Measurements from ENCODE around the gene SIX3.

SIX3 gene

GRCh38 chr2:44941551-44942234 is at the start of gene SIX3:
TSS of gene SIX3 (plus strand) at chr2:44941702. CDS start at chr2:44942105, 403 bp downstream.
- peak in 34 of 51 donors; percentile 10 to 93 (median 63) for DNase-seq

DNA sequence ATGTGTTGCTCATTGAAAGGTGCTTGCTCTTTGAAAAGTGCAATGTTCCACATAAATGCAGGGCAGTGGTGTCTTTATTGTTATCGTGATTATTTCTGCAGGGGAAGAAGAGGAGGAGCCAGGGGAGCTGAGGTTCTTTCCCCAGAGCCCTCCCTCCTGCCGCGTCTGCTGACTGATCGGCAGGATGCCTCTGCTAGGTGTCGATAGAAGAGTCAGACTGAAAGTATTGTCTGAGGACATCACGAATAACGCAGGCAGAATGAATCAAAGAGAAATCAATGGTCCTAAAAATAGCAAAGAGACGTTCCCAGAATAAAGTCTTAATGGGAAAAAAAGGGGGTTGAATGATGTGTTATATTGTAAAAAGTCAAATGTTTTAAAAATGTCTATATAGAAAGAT is 47.4 kb upstream of the SIX3 start:
- no peak for DNase-seq

DNA sequence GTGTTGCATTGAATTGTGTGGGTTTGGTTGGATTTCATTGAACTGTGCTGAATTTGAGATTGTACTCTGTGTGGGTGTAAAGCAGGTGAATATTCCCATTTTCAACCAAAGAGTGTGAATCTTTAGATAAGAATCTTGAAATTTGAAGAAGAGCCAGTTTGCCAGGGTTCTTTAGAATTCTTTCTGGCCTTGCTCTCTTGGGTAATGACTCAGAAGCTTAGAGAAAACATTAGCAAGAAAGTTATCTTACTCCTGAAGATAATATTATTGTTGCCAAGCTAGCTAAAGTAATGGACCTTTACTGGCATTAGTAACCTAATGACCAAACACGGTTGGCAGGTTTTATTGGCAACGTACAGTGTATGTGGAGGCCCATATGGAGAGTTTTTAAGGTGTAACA is 46.4 kb upstream of the SIX3 start:
- no peak for DNase-seq

DNA sequence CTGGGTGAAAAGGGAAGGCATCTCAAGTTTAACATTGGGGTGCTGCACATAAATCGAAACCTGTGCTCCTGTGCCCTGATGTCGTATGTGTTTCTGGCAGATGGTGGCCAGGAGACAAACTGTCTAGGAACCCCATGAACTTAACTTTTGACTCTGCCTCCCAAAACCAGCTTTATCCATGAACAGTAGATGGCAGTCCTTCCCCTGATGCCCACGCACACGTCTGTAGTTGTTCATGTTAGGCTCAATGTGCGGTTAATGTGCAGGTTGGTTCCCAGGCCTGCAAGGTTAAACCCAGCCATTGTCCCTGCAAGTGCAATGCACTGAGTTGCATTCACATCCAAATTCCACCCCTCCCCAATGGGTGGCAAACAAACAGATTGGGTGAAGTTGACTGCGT is 44.1 kb upstream of the SIX3 start:
- DNase-seq = no peak

- no peak for DNase-seq
Measured at GRCh38 chr2:44902217-44903137, 39.0 kb upstream of the SIX3 start.

DNA sequence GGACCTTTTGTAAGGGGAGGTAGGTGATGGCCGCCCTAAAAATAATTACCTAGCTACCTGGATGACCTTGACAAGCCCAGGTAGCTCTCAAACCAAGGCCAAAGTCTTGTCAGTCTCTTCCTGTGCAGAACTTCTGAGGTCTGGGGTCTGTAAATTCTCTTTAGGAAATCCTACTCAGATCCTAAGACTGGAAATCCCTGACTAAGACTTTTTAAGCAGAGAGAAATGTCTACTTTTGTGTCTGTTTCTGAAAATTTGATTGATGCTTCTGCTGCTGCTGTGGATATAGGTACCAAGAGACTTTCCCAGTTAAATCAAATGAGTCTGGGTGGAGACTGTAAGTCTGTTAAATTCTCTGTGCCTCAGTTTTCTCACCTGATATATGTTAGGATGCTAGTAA is 36.9 kb upstream of the SIX3 start:
- no peak for DNase-seq

DNA sequence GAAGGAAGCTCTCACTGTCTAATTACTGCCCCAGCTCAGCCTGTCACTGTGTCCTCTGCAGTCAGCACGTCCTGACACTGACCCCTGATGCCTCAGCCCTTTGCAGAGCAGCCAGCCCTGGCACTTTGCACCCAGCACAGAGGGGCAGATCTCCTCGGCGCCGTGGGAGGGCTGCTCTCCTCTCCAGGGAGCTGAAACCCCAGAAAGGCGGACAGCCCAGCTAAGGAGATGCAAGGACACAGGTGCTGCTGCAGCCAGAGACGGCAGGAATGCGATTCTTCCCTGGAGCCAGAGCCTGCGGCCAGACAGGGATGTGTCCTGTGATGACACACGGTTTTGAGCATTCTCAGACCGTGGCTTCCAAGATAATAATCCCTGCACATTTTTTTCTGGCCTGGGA is 34.5 kb upstream of the SIX3 start:
- no peak for DNase-seq

DNA sequence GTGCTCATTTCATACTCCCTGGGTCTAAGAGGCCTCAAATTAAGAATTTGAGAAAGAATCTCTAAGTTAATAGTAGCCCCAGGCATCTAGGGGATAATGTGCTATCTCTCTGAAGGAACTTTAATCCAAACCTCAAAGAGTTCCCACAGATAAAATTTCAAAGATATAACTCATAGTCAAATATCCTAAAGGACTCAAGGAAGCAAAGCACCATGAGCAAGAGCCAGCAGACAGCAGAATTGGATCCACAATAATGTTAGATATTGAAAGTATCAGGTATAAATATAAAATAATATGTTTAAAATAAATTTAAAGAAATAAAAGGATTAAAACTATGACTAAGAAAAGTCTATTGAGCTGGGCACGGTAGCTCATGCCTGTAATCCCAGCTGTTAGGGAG is 31.7 kb upstream of the SIX3 start:
- no peak for DNase-seq

- no peak for DNase-seq
Measured at GRCh38 chr2:44912660-44913059, 28.8 kb upstream of the SIX3 start.

- DNase-seq = no peak
Measured at GRCh38 chr2:44916291-44916690, 25.2 kb upstream of the SIX3 start.

DNA sequence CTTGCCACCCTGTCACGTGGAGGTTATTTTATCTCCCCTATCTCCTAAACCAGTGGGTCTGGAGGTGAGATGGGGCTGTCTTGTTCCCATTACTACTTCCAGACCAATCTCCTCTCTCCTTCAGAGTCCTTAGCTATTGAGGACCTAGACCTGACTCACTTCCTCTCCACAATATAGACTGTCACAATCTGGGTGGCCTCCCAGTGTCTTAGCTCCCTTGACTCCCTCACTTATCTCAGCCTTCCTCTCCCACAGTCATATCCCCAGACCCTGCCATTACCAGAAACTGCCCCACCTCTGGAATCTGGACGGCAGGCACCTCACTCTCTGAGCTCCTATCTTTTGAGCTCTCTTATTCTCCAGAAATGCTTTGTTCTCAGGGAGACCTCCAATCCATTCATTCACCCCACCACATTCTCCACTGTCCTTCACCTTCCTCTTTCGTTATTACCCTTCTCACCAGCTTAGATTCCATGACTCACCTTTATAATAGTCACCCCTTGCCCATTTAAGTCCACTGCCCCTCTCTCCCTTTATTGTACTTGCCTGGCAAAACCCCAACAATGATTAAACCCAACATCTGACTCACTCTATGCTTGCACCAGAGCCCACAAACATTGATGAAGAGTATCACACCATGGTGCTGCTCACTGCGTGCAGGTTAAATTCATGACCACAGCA is 23.3 kb upstream of the SIX3 start:
- DNase-seq = no peak

DNA sequence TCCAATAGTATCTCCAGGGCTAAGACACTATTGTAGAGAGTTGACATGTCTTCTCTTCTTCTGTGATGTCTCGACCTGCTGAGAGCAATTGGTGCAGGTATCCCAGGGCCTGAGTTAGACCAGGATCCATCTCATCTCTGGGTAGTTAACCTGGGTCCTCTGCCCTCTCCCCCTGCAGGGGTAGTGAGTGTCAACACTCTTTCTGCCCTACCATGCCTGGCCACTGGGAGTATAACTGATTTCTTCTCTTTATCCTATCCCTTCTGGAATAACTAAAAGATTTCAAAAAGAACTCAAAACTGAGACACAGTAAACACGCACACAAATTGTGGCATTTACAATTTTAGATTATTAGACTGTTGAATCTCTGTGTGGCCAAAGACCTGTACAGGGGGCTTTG is 20.8 kb upstream of the SIX3 start:
- DNase-seq = no peak

DNA sequence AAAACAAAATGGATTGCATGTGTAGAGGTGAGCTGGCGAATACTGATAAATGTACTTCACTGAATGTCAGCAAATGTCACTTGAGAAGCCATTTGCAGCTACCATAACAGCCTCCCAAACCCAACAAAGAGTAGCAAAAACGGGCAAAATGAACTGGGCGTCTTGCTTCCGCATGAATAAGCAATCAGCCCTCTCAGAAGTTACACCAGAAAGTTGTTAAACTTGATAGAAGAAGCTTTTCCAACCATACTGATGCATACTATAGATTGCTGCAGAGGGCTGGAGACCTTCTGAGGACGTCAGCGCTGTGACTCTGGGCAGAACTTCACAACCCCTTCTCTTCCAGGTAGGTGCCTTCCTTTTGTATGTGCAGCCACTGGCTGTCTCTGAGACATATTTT is 18.7 kb upstream of the SIX3 start:
- no peak for DNase-seq

DNA sequence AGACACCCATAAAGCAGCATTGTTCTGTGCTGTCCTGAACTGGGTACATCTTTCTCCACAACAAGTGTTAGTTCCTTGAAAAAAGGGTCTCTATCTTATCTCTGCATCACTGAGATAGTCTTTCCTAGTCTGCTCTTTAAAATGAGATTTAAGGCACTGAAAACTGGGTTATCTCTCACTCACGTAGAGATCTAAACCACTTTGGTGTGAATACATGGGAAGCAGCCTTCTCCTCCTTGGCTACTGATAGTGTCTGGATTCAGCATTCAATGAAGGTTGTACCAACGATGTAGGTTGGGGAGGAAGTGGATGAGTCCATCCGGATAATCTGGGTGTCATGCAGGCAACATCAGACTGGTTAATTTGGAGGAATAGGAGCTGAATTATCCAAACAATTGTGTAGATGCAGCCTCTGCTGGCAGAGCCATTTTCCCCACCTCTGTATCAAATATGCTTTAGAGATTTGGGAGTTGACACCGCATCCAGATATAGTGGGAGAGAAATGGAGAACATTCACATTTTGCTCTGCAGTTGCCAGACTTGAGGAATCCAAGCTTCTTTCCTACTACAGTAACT is 15.9 kb upstream of the SIX3 start:
- DNase-seq = no peak

GRCh38 chr2:44926957-44927356 is 14.5 kb upstream of the SIX3 start:
- DNase-seq = no peak

DNA sequence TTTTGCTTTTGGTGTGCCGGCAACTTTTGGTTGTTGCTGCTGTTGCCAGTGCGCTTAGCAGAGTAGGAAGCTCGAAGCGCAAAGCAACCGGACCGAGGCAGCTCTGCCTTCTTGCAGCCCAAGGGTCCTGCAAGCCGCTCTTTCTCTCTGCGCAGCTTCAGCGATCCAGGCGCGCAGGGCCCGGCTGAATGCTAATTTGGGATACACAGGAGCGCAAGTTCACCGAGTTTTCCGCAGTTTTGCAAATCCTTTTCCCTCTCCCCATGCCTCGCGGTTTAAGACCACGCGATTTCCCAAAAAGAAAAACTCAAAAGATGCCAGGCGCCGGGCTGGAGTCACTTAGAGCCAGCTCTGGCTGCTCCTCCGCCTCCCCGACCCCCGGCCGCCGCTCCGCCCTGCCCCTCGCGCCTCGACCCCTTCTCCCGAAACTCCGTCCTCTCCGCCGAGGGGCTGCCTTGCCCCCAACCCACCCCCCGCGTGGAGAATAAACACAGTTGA is 13.5 kb upstream of the SIX3 start:
- no peak for DNase-seq

DNA sequence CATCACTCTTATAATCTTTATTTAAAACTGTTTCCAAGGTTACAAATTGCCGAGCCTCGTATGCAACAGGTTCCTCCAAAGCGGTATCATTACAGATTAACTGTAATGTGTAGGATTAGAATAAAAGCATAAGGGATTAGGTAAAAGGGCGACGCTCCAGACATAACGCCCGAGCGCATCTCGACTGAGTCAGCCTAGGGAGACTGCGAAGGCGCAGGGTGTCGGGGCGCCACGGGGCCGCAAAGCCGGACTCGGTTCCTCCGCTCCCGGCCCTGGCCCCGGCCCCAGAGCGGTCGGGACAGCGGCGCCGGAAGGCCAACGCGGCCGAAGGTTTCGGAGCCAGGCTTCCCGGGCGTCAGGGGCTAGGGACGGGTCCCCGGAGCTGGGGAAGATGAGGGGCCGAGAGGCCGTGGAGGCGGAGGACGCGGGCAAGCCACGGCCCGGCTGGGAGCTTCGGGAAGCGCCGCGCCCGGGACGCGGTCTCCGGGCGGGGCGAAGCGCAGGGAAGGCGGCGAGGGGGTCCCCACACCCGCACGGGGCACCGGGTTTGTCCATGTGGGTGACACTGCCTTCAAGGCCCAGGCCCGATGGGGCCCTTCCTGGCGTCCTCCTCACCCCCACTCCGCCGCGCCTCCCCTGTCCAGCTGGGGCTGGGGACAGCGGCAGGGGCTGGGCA is 12.9 kb upstream of the SIX3 start:
- DNase-seq = no peak

DNA sequence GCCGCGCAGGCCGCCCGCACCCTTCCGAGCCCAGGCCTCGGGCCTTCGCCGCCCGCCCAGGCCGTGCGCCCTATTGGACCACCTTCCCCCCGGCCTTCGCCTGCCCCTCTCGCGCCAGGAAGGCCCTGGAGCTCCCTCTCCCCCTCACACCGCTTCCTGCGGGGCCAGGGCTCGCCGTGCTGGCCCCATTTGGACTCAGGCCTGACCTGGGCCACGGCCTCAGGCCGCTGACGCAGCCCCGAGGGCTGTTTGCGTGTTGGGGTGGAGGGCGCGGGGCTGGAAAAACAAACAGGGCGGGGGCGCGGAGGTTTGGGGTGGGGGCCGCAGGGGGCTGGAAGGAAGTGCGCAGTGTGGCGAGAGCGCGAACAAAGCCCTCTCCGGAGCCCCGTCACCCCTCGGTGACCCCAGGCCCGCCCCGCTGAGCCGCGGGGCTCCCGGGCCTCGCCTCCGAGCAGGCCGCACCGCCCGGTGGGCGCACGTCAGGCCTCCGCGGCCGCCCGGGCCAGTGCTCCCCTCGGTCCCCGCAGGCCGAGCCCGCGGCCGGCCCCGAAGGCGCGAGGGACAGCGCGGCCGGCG is 12.3 kb upstream of the SIX3 start:
- DNase-seq = no peak

- DNase-seq = no peak
Measured at GRCh38 chr2:44929735-44930273, 11.7 kb upstream of the SIX3 start.
